ENCODE data around the gene UVRAG.

UVRAG gene

DNA sequence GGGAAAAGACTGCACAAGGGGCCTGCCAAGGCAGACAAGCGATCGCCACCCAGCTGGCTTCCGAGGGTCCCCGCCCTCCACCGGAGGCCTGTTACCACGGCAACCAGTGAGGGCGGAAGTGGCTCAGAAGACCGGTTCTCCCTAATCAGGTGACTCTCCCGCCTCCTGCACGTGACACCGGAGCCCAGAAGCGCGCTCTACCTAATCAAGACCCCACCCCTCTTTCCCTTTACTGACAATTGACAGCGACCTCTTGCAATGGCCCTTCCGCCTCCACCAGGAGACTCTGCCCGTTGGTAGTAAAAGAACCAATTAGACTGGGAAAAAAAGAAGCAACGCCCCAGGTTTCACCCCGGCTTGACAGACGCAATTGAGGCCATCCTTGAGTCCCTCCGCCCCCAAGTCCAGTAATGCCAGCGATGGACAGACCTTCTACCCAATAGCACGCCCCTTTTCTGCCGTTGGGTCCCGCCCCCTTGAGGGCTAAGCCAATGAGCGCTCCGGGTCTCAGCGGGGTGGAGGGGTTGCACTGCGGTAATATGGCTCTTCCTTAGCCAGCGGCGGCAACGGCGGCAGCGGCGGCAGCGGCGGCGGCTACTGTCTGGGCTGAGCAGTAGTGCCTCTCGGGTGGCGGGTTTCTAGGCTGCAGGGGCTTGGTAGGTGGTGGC is at the start of gene UVRAG:
UVRAG (plus strand) TSS at position 534 of the 668 bp plus-strand sequence. CDS start 198 bp downstream, outside the sequence.
- DNase-seq (ENCODE audit: low read depth), result peak; percentile 99

DNA sequence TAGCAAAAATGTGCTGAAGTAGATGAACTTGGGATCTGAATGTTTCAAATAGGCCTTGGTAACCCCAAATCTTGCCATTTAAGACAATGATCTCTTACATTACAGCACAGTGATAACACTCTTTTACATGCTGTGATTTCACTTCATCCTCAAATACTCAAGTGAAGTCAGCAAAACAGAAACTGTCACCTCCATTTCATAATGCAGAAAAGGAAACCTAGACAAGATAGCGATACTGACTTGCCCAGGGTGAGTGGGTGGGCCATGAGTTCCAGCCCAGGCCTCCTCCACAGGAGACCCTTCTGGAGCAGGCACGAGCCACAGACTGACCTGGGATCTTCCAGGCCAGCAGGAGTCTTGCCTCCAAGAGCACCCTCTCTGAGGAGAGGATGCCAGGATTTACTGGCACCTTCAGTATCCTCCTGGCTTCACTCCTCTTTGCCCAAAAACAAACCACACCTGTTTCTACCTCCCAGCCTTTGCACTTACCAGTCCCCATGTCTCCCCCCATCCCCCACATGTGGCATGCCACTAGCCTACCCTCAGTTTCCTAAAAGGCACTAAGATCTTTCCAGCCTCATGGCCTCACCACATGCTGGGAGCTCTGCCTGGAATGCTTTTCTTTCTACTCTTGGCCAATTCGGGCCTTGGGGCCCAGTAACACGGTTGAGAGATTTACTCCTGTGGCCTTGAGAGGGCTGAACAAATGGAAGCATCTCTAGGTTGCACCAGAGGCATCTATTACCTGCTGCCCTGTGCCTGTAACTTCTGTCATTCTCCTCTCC is 48.4 kb upstream of the UVRAG start:
- DNase-seq (ENCODE audit: low read depth), result no peak

DNA sequence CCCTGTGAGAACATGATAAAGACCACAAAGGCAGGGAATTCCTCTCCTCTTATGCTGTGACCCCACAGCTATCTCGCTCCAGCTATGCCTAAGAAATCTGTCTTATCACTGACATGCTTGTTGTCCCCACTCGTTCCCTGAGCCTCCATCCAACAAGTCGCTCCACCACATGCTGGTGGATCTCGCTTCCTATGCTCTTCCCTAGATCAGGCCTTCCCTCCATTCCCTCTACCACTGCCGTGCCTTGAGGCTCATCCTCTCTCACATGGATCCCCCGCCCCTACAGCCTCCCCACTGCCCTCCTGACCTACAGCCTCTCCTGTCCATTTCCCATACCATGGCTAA is 47.8 kb upstream of the UVRAG start:
- DNase-seq (ENCODE audit: low read depth), result no peak

DNA sequence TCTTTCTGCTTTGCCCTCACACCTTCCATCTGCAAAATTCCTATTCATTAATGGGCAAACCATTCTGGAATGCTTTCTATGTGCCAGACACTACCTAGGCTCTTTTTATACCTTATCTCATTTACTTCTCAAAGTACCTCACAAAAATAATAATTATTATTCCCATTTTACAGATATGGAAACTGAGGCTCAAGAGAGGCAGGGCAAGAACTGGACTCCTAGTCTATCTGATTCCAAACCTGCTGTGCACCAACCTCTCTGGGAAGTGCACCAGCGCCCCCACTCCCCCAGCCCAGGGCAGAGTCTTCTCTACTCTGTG is 47.3 kb upstream of the UVRAG start:
- DNase-seq (ENCODE audit: low read depth), result no peak

DNA sequence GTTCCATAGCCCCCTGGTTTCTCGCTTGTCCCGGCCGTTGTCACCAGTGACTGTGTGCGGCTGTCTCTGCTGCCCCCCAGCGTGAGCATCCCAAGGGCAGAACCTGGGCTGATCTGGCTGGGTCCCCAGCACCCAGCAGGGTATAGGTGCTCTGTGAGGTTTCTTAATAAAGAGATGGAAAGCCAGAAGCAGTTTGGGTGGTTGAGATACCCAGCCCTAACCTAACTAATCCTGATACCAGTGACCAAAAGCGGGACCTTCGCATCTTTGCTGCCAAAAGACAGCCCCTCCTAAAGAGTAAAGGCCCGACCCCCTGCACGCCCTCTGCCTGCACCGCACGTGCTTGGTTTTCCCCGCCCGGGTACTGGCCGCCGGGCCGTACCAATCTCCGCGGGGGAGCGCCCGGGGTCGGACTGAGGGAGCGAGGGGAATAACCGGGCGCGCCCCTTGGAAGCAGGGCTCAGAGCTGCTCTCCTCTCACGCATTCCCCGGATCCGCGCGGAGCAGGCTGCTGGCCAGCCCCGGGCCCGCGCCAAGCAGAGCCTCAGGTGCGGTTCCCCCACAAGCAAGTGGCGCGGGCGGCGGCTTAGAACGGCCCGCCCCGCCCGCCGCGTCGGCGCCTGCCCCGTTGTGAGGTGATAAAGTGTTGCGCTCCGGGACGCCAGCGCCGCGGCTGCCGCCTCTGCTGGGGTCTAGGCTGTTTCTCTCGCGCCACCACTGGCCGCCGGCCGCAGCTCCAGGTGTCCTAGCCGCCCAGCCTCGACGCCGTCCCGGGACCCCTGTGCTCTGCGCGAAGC is 46.7 kb upstream of the UVRAG start, which contains the start of gene DGAT2:
DGAT2 (plus strand) TSS at position 667 of the 797 bp plus-strand sequence. CDS start 214 bp downstream, outside the sequence.
- peak; percentile 32 for DNase-seq (ENCODE audit: low read depth)

DNA sequence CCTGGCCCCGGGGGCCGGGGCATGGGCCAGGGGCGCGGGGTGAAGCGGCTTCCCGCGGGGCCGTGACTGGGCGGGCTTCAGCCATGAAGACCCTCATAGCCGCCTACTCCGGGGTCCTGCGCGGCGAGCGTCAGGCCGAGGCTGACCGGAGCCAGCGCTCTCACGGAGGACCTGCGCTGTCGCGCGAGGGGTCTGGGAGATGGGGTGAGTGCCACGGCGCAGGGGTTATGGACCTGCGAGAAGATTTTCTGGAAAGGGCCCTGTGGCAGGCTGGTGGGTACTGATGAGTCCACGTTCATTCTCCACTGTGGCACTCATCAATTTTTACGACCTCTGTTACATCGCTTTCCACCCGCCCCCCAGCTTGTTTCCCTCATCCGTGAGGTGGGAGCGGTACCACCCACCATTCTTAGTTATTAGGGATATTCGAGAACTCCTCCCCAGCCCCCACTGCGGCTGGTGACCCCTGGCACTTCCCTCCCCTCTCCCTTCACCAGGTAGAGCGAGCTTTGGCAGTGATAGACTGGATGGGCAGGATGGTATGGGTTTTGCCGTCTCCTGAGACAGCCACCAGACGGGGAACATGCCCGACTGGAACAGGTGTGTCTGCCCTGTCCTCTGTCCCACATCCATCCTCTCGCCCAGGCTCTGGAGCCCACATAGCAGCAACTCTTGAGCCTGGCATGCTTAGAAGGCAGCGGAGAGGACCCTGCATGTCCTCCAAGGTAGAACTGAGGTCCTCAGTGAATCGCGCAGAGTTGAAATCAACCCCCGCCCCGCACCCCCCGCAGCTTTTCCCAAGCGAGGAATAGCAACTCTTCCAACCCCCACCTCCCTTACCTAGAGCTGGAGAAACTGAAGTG is 45.9 kb upstream of the UVRAG start:
- no peak for DNase-seq (ENCODE audit: low read depth)

DNA sequence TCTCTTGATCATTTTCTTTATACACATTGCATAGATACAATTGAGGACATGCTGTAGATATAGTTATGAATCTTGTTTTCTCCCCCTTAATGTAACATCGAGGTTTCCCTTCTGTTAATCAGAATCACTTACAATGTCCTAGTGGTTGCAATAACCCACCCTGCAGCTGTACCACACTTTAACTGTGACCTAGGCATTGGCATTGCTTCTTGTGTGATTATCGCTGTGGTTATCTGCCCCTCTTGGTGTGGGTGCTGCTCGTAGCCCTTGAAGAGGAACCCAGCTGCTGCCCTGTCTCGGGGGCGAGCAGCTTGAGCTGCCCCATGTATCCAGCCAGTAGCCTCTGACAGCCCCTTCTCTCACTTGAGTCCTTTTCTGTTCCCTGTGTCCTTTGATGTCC is 44.9 kb upstream of the UVRAG start:
- no peak for DNase-seq (ENCODE audit: low read depth)

DNA sequence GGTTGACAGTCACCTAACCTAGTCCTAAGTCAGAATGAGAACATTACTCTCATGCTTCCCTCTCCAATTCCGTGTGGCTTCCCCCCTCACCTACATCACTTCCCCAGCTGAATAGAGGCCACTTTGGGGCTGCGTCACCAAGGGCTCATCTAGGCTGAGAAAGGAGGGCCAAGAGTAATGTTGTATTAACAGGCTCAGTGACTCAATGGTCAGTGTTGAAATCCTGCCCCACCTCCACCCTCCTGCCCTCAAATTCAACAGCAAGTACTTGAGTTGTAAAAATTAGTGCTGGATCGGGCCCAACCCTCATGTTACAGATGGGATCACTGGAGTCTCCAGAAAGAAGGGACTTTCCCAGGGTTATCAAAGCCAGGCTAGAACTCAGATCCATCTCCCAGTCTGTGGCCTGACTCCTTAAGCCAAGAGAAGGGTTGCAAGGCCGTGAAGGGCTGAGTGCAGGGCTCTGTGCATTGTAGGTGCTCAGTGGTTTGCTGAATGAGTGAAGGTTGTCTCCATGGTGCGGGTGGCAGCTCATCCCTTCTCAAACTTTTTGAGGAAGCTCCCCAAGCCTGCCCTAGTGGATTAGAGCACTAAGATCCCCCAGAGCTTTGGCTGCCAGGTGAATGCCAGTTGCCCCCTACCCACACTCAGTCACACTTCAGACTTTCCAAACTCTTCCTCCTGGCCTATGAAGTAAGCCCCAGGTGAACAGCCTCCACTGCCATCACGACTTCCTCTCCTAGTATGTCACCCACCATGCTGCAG is 43.2 kb upstream of the UVRAG start:
- peak; percentile 87 for DNase-seq (ENCODE audit: low read depth)

DNA sequence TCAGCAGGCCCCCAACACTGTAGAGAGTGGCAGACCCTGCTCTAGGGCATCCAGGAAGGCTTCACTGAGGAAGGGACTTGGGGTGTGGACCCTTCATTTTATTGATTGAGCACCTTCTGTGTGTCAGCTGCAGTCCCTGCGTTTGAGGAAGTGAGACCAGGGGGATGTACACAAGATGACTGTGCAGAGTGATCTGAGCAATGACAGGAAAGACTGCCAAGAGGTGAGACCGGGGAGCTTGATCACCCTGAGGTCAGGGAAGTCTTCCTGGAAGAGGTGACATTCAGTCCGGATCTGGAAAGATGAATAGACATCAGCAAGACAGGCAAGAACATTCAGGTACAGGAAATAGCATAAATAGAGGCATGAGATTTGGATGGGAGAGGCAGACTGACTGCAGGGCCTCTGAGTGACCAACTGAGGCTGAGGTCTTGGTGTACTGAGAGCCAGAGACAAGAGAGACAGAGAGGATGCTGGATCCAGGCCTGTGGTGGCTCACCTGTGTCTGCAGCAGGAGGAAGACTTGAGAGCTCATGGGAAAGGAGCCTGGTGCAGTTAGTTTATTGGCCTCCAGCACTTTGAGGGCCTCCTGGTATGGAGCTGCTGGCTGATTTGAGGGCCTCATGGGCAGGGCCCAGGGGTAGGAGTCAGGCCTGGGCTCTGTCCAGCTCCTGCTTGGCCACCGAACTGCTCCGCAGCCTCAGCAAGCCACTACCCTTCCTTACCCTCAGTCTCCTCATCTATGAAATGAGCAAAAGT is 41.2 kb upstream of the UVRAG start:
- DNase-seq (ENCODE audit: low read depth), result no peak

DNA sequence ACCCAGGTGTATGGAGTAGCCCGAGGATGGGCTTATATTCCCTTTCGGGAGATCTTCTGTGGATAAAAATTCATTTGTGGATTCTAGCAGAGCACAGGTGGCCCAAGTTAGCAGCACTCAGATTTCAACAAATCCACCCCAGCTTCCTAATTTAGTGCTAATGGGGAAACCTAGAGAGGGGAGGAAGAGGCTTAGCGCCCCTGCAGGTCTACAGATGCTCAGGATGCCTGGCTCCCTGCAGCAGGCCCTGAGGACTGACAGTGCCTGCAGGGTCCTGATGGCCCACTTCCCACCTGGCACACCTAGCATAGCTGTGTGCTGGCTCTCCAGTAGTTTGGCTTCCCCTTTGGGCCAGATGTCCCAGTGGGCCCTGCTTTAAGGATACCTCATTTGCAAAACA is 40.0 kb upstream of the UVRAG start:
- DNase-seq (ENCODE audit: low read depth), result no peak

DNA sequence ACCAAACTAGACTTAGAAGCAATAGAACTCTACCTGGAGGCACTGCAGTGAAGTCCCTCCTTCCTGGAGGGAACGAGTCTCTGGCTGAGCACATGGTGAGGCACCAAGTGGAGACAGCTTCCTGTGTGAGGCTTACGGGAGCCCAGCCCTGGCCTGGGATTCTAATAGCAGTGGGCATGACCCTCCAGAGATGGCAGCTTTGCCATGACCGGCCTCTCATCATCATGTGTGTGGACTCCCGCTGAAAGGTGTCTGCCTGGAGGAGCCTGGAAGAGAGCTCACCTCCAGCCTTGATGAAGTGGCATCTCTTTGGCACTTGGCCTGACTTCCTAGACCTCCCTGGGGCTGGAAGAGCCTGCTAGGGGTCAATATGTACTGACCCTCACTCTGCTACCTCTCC is 38.5 kb upstream of the UVRAG start:
- no peak for DNase-seq (ENCODE audit: low read depth)

DNA sequence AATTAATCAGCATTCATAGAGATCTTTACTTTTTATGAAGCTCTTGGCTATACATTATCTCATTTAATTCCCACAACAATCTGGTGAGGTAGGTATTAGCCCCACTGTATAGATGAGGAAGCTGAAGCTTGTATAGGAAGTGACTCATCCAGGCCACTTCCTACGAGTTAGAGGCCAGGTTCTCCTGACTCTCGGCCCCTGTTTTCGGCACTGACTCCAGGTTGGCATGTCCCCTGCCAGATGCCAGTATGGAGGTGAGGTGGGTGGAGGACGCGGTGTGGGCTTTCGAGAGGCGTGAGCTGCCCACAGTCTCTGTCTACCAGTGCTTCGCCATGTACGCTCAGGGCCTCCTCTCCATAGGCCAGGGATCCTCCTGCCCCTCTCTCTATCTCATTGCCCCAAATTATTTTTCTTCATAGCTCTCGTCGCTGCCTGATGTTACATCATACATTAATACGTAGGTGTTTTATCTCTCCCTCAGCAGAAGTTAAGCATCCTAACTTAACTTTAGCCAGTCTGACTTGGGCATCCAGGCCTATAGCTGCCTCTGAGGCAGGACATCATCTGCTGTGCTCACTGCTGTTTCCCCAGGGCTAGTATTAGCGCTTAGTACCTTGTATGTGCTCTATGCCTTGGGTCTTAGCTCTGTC is 37.4 kb upstream of the UVRAG start:
- DNase-seq (ENCODE audit: low read depth), result no peak

DNA sequence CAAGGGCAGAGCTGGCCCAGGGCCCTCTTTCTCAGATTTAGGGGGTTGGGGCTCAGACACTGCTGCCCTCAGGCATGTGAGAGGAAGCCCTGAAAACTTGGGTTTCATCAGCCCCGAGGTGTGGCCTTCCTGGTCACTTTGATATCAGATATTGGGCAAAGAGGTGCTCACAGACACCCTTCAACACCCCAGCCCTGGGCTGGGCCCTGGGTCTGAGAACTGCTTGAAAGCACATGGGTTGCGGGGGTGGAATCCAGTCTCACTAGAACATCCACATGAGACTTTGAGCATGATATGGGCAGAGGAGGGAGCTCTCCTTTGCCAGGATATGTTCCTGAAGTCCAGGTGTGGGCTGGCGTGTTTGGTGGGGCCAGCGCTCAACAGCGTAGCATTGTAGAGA is 36.0 kb upstream of the UVRAG start:
- DNase-seq (ENCODE audit: low read depth), result no peak

DNA sequence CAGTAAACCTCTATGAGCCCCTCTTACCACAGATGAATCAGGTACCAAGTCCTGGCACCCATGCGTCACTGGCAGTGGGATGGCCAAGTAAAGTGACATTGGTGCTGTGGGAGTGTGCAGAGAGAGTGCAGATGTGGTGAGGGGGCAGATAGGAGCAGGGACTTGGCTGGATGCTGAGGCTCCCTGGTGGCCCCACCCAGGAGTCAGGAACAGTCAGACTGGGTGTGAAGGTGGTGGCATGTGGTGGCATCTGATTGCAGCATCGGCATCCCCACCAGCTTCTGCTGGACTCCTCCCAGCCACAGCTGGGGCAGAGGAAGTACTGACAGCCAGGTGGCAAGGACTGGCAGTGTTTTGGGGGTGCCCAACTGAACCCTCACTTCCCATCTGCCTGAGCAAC is 35.0 kb upstream of the UVRAG start:
- DNase-seq (ENCODE audit: low read depth), result no peak

DNA sequence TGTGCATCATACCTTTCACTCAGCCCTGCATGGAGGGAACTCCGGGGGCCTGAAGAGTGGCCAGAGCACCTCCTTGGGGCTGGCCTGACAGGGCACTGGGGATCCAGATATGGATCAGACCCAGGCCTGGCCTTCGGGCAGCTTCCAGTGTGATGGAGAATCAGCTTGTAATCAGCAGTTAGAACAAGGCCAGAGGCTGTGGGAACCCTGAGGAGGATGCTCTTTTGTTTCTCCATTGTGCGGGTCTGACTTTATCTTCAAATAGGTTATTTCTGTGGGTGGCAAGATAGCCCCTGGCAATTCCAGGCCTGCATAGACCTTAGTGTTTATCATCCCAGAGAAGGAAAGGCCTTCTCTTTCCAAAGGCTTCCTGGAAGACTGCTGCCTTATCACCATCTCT is 34.1 kb upstream of the UVRAG start:
- DNase-seq (ENCODE audit: low read depth), result no peak

DNA sequence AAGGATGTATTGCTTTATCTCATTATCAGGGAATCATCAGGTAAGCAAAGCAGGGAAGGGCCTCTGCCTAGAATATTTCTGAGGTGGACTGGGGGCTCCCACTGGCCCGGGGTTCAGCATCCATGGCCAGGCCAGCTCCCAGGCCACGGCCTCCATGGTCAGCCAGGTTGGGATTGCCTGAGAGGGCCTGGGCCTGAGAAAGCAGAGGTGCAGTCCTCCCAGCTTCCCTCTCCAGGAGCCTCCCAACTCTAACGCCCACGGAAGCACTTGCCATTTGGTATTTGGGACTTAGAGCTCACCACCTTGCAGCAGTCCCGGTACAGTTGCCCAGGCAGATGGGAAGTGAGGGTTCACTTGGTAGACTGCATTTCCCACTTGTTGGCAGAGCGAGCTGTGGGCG is 33.7 kb upstream of the UVRAG start:
- no peak for DNase-seq (ENCODE audit: low read depth)

DNA sequence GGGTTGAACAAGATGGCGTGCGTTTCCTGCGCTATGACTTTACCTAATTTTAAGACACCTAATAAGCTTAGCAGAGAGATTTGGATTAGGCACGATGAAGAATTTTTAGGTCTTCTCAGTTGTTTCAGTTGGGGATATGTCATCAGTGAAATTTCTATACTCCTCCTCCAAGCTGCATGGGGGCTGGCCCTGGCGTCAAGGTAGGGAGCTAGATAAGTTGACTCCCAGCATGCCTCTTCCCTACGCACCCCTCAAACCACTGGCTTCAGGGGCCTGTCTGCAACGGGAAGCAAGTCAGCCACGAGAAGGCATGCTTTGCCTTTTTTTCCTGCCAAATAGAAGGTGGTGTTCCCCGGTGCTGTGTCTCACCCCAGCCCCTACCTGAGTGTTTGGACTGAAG is 33.2 kb upstream of the UVRAG start:
- no peak for DNase-seq (ENCODE audit: low read depth)

DNA sequence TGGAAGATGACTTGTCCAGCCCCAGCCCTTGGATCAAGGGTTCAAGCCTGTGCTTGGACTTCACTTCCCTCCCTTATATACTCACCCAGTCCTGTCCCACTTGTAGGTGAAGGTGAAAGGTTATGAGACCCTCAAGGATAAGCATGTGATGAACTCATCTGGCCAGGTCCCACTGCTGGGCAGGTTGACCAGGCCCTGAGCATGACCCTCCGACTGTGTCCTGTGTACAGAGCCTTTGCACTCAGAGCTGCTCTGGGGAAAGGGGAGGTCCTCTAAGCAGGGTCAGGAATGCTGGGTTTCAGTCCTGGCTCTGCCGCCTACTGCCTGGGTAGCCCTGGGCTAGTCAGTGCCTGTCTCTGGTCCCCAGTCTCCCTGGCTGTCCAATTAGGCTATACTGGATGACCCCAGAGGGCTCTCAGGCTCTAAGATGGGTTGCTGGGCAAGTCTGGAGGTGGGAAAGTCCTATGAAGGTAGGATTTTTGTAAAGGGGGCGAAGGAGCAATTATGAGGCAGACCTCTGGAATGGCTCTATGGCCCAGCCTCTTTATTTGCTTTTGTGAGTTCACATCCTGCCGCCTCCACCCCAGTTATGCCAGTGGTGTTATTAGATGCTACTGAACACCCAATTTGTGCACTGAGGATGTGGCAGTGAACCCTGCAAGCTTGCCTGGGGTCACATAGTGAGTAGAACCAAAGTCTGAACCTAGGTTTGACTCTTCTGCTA is 32.3 kb upstream of the UVRAG start:
- no peak for DNase-seq (ENCODE audit: low read depth)

DNA sequence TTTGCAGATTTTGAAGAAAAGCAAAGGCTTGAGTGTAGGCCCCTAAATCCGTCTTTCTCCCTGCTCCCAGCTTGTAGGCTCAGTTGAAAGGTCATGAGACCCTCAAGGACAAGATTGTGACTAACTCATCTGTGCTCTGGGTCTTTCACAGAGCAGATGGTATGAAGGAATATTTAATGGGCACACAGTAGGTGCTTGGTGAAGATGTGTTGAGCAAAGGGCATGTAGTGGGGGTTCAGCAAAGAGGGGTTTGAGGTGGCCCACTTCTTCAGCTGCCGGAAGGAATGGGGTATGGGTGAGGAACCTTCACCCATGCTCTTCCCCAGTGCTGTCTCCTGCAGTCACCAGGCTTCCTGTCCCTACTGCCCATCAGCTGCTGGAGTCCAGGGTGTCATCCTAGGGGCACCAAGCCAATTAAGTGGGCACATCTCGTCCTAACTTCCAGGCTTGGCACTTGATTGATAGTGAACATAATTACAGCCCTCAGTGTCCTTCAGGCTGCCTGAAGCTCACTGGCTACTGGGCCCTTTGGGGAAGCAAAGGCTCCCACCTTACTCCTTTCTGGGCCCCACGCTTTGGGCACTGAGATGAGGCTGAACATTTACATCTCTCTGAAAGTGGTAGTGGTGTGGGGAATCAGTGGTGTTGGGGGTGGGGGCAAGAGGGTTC is 31.5 kb upstream of the UVRAG start:
- no peak for DNase-seq (ENCODE audit: low read depth)

All from stromal cell of bone marrow (primary cell).